SW480 (cell line): ENCODE measurements around the gene NR2E3.
"Not testable (repeated sequence)": the region's sequence is repeated elsewhere in the genome, so short reads cannot be mapped to it uniquely, and the experiment has no call there.

Experiments
- DNase-seq: peaks from one replicate; pipeline ENCODE4 v3.0.0-alpha.2; 2016; ENCODE audit warnings: low spot score

Gene NR2E3

DNA sequence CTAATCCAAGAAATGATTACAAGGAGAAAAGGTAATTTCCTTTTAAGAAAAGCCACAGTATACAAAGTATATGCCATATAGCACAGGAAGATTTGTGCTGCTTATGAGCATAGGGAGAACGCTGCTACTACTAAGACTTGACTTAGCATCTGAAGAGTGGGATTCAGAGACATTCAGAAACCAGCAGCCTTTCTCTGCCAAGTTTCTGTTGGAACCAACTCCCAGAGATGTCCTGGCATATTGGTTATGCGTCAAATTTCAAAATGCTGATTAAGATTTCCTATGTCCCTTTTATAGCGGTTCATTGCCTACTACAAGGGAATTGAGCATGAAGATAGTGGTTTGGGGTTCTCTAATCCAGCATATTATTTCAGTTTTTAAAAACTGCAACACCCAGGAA is 4.9 kb downstream of the NR2E3 start:
- no peak for DNase-seq

DNA sequence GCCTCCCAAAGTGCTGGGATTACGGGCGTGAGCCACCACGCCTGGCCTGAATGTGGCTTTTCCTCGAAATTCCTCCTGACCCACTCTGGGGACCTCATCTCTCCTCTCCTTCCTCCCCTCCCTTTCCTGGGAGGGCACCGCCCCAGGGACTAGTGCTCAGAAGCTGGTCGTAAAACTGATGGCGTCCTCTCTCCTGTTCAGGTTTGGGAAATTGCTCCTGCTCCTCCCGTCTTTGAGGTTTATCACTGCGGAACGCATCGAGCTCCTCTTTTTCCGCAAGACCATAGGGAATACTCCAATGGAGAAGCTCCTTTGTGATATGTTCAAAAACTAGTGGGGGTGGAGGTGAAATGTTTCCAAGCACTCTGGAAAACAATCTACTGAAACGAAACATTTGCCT is 7.0 kb downstream of the NR2E3 start:
- DNase-seq = no peak

DNA sequence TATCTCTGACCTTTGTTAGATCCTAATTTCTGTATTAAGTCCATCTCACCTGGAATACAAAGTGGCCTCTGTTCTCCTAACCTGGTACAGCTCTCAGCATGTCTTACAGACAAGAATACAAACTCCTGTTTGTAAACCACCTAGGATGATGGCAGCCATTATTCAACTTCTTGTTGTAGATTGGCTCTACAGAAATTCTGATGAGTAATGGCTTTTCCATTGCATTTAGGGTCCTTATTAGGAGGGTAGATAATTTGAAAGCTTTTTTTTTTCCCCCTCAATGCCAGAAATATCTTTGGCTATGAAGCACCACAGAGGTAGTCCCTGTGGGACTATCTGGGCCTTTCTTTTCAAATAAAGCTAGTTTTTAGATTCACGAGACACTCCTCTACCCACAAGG is 9.8 kb downstream of the NR2E3 start:
- DNase-seq = no peak

DNA sequence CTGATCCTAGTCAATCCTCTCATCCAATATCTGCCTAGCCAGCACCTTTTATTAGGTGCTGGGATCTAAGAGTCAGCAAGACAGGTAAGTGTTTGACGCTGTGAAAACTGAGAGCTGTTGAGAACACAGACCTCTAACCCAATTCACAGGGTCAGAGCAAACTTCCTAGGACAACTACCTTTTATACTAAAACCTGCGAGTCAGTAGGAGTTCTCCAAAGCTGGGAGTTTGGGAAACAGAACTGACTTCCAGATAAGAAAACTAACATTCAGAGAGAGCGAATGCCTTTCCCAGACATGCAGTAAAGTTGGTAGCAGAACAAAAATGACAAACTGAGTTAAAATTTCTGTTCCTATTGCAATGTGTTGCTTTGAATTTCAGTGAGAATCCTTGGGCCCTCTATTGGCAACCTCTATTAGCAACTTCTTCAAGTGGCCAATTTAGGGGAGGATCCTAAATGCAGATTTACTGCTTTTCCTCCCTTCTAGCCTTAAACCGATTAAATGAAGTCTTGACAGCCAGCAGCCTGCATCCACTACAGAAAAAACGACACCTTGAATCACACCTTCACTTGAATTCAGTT is 11.3 kb downstream of the NR2E3 start:
- no peak for DNase-seq

DNA sequence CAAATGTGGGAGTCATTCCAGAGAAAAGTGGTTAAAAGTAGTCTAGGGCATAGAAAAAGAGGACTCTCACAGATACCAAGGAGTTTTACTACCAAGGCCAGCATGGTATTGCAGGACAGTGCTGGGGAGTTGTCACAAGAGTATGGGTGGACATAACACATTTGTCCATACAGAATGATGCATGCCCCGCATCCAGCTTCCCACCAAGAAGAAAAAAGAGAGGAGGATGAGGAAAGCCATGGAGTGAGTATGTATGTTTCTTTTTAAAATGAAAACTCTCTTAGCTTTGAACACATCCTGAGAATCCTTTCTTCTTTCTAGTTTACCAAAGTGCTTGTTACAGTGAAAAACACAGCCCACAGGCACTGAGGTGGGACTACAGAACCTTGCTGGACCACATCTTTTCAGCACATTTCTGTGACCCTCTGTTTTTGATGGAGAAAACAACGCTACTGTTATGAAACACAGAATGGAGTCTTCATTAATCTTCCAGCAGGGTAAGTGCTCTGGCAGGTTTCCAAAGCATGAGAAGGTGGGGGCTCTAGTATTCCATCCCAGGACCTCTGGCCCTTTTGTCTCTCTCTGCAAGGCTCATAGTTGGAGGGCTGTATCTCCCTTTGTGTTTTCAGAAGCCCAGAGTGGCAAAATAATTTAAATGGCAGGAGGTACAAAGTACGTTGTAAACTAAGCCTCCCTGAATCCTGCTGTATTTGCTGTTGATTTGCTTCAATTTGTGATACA is 12.7 kb downstream of the NR2E3 start:
- no peak for DNase-seq

DNA sequence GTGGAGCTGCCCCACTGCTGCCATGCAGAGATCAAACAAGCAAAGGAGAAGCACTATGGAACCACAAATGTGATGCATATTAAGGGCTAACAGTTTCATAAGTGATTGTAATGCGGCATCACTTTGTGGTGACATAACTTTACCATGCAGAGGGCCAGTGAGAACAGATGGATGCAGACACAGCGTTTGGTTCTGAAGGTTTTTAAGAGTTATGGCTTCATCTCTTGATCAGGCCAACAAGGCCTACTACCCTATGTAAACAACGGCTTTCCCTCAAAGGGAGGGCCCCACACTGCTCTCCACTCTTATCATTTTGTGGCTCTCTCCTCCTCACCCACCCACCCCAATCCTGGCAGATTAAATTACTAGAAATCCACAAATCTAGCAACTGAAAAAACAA is 13.4 kb downstream of the NR2E3 start:
- DNase-seq = no peak

DNA sequence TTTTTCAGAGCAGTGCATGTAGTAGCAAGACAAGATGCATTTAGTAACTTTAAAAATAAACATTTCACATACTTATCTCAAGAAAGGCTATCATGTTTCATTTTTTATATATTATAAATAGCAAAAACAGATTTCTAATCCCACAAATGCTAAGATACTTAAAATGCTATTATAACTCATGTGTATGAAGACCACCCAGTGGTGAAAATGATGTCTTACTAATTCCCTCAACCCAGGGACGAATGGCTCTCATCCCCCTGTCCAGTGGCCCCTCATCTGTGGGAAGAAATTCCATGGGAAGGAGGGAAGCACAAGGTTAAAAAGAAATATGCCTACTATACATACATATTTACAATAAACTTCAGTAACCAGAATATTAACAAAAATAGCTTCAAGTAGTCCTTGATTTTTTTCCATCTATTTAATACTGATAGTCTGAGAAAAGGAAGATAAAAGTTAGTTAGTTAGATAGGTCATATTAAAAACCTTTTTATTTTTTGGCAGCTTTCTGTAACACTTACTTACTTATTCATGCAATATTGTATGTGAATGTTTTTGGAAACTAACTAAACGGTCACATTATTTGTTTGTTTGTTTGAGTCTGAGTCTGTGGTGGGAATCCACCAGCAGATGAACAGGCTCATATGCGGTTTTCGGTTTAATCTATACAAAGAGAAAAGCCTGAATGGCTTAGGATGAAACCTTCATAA is 14.8 kb downstream of the NR2E3 start:
- DNase-seq = no peak

DNA sequence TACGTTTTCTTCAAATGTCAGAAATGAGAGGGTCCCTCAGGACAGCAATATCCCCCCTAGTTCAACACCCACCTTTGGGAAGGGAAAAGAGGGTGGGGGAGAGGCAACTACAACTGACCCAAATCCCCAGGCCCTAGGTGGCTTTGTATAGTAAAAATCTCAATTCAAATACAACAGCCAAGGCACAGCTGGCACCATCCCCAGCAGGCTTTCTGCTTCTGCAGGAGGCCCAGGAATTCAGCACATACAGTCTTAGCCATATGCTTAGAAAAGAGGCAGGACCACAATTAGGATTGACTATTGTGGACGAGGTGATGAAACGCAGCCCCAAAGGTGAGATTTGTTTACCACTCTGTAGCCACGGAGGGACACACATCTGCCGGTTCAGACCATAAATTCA is 15.8 kb downstream of the NR2E3 start:
- no peak for DNase-seq

DNA sequence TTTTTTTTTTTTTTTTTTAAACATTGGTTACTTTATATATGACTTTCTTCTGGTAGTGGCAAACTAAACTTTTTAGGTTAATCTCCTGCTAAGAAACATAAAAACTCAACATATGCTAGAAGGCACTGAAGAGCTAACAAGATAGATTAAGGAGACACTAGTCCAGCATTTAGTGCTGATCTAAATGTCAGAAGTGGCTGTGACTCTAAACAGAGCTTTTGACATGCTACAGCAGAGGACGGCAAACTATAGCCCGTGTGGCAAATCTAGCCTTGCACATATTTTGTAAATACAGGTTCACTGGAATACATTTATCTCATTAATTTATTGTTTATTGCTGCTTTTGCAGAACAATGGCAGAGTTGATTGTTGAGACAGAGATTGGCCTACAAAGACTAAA is 20.6 kb downstream of the NR2E3 start:
- DNase-seq = no peak

DNA sequence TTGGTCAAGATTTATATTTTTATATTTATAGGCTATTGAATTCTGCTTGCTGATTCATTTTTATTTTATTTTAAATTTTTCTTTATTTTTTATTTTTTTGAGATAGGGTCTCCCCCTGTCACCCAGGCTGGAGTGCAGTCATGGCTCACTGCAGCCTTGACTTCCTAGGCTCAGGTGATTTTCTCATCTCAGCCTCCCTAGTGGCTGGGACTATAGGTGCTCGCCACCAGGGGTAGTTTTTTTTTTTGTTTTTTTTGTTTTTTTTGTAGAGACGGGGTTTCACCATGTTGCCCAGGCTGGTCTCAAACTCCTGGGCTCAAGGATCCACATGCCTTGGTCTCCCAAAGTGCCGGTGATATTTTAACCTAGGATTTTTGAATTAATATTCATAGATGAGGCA is 31.2 kb downstream of the NR2E3 start:
- DNase-seq = no peak

DNA sequence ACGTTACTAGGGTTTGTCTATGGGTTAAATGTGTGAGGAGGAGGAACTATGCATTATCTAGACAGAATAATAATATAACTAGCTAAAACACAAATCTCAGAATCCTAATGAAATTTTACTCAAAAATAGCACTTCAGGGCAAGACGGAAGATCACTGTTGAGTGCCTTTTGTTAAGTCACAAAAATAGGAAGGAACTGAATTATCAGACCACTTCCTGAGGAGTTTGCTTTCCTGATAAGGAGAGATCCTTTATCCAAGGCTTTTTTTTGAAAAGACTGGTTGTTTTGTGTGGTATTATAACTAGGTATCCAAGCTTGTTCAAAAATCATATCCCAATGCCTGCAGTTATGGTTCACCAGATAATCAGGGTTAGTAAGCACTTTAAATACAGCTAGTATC is 34.6 kb downstream of the NR2E3 start:
- DNase-seq = no peak

DNA sequence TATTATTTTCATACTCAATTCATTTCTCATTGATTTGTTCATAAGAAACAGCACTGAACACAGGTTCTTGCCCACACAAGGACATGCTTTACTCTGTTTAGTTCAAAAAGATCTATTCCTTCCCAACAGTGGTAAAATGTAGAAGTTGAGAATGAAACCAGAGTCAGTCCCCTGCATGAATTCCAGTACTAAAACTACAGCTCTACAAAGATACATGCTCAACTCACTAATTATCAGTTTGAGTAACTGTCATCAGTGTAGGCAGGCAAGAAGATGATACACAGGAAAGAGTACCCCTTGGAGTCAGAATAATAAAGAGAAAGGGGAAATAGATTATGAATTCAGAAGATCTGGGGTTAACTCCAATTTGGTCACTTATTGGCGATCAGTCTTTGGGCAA is 43.2 kb downstream of the NR2E3 start:
- DNase-seq = no peak

DNA sequence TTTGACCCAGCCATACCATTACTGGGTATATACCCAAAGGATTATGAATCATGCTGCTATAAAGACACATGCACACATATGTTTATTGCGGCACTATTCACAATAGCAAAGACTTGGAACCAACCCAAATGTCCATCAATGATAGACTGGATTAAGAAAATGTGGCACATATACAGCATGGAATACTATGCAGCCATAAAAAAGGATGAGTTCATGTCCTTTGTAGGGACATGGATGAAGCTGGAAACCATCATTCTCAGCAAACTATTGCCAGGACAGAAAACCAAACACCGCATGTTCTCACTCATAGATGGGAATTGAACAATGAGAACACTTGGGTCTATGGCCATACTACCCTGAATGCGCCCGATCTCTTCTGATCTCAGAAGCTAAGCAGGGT is 47.9 kb downstream of the NR2E3 start:
- not testable (repeated sequence) for DNase-seq
